ENCODE data around the gene AQP12B. TPM values are rescaled to one million over a fixed set of nuclear protein-coding genes. Genes with fewer than 3 reads are reported as not detected.

Gene AQP12B
- total and polyA plus RNA-seq, 9 of the 15 experiments (the other 6 are each of a cell fraction or from before 2014, with no cell fraction given) = not detected

GRCh38 chr2:240723851-240724250, 41.2 kb upstream of the AQP12B start:
- Histone ChIP-seq H3K9ac (ENCODE audit: insufficient read depth in 1 of 2, low read depth in 2 of 2, low read length in 2 of 2) (no peak overlapping the region), H3K9me1 (ENCODE audit: control insufficient read depth, insufficient read depth, low read length) (no peaks in the 10 kb centered on the region), H3K27me3 (ENCODE audit: control insufficient read depth in 2 of 2, insufficient read depth in 2 of 2, low read length in 2 of 2) (peaks cover 0 to 74% of the 10 kb centered on the region in 2 experiments; a peak in 3 of 5 replicates), H3K79me2 (ENCODE audit: control insufficient read depth, insufficient read depth, low read length) (no peaks in the 10 kb centered on the region), H3K36me3 (ENCODE audit: control insufficient read depth, insufficient read depth, low read length) (no peaks in the 10 kb centered on the region), H3K4me2 (ENCODE audit: insufficient read depth, low read length) (no peak overlapping the region), H3K27ac (ENCODE audit: extremely low read depth, low read depth, low read length) (no peak overlapping the region), H3K9me3 (replicated peaks; ENCODE audit: control insufficient read depth, insufficient read depth, low read depth, low read length) (no peaks in the 10 kb centered on the region), H3K4me3 (no peak overlapping the region), H2AFZ (ENCODE audit: low read depth, low read length) (no peak overlapping the region), H3K4me1 (replicated peaks in 1 of 2; ENCODE audit: control insufficient read depth in 2 of 2, insufficient read depth in 2 of 2, low read length in 2 of 2) (peaks cover 0 to 8% of the 10 kb centered on the region in 2 experiments; a peak in 1 of 5 replicates), H4K20me1 (replicated peaks; ENCODE audit: control insufficient read depth, insufficient read depth, low read length) (no peaks in the 10 kb centered on the region)
- in situ Hi-C loops (cut with MboI) = no loop called here
- ChIA-PET POLR2A (no interaction called here), CTCF (ENCODE audit: low intra/inter-chr PET ratio) (no interaction called here)
- no TSS peak for BruUV-seq (replicated peaks)
- WGBS (ENCODE audit: insufficient coverage, low coverage, missing lambda C conversion rate) = 0% methylated on average over 8 of the region's 9 CpGs
- DNase-seq (ENCODE audit: extremely low read depth in 1 of 4, low spot score in 3 of 4) (no peak), FAIRE-seq (no peak), ATAC-seq (no peak)
- intact Hi-C loops (cut with micrococcal nuclease) = no loop called here
- TF ChIP-seq, protein P1, sequence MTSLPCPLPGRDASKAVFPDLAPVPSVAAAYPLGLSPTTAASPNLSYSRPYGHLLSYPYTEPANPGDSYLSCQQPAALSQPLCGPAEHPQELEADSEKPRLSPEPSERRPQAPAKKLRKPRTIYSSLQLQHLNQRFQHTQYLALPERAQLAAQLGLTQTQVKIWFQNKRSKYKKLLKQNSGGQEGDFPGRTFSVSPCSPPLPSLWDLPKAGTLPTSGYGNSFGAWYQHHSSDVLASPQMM (CRISPR knock-in tag; IDR thresholded peaks at IDR 0.05) = no peak
- TF ChIP-seq HMGN3 (IDR thresholded peaks at IDR 0.05; ENCODE audit: borderline replicate concordance, extremely low read depth, insufficient read length, low read depth, low read length) = no peak
- TF ChIP-seq, protein P2, sequence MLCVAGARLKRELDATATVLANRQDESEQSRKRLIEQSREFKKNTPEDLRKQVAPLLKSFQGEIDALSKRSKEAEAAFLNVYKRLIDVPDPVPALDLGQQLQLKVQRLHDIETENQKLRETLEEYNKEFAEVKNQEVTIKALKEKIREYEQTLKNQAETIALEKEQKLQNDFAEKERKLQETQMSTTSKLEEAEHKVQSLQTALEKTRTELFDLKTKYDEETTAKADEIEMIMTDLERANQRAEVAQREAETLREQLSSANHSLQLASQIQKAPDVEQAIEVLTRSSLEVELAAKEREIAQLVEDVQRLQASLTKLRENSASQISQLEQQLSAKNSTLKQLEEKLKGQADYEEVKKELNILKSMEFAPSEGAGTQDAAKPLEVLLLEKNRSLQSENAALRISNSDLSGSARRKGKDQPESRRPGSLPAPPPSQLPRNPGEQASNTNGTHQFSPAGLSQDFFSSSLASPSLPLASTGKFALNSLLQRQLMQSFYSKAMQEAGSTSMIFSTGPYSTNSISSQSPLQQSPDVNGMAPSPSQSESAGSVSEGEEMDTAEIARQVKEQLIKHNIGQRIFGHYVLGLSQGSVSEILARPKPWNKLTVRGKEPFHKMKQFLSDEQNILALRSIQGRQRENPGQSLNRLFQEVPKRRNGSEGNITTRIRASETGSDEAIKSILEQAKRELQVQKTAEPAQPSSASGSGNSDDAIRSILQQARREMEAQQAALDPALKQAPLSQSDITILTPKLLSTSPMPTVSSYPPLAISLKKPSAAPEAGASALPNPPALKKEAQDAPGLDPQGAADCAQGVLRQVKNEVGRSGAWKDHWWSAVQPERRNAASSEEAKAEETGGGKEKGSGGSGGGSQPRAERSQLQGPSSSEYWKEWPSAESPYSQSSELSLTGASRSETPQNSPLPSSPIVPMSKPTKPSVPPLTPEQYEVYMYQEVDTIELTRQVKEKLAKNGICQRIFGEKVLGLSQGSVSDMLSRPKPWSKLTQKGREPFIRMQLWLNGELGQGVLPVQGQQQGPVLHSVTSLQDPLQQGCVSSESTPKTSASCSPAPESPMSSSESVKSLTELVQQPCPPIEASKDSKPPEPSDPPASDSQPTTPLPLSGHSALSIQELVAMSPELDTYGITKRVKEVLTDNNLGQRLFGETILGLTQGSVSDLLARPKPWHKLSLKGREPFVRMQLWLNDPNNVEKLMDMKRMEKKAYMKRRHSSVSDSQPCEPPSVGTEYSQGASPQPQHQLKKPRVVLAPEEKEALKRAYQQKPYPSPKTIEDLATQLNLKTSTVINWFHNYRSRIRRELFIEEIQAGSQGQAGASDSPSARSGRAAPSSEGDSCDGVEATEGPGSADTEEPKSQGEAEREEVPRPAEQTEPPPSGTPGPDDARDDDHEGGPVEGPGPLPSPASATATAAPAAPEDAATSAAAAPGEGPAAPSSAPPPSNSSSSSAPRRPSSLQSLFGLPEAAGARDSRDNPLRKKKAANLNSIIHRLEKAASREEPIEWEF (CRISPR knock-in tag; IDR thresholded peaks at IDR 0.05) = no peak
- TF ChIP-seq, protein P3, sequence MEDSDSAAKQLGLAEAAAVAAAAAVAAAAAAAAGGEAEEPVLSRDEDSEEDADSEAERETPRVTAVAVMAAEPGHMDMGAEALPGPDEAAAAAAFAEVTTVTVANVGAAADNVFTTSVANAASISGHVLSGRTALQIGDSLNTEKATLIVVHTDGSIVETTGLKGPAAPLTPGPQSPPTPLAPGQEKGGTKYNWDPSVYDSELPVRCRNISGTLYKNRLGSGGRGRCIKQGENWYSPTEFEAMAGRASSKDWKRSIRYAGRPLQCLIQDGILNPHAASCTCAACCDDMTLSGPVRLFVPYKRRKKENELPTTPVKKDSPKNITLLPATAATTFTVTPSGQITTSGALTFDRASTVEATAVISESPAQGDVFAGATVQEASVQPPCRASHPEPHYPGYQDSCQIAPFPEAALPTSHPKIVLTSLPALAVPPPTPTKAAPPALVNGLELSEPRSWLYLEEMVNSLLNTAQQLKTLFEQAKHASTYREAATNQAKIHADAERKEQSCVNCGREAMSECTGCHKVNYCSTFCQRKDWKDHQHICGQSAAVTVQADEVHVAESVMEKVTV (CRISPR knock-in tag; IDR thresholded peaks at IDR 0.05) = no peak
- TF ChIP-seq, protein P4, sequence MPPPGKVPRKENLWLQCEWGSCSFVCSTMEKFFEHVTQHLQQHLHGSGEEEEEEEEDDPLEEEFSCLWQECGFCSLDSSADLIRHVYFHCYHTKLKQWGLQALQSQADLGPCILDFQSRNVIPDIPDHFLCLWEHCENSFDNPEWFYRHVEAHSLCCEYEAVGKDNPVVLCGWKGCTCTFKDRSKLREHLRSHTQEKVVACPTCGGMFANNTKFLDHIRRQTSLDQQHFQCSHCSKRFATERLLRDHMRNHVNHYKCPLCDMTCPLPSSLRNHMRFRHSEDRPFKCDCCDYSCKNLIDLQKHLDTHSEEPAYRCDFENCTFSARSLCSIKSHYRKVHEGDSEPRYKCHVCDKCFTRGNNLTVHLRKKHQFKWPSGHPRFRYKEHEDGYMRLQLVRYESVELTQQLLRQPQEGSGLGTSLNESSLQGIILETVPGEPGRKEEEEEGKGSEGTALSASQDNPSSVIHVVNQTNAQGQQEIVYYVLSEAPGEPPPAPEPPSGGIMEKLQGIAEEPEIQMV (tag; conservative IDR thresholded peaks at IDR 0.05; ENCODE audit: low read depth) = no peak
- no peak for TF ChIP-seq ZNF699 (CRISPR knock-in tag; IDR thresholded peaks at IDR 0.05; ENCODE audit: insufficient replicate concordance)
- no peak for TF ChIP-seq RBM14 (IDR thresholded peaks at IDR 0.05; ENCODE audit: borderline replicate concordance, insufficient read depth, low read depth, low read length)
- no peak for TF ChIP-seq CCNT2 (IDR thresholded peaks at IDR 0.05; ENCODE audit: borderline replicate concordance, extremely low read depth, insufficient read length, low read depth, low read length)
- no peak for TF ChIP-seq SUPT5H (IDR thresholded peaks at IDR 0.05)
- no peak for TF ChIP-seq ELF1 (tag; IDR thresholded peaks at IDR 0.05)
